MM.1S (cell line): ENCODE results near the gene PCDHGA8.
"Not testable (repeated sequence)": the region's sequence is repeated elsewhere in the genome, so short reads cannot be mapped to it uniquely, and the experiment has no call there.

Experiments used
- DNase-seq: peaks from one replicate; pipeline ENCODE4 v3.0.0-alpha.2; 2015
- H2AFZ ChIP-seq: fragments of 300-600 bp; sonication (generic); 2 replicates; pipeline ENCODE4 v1.6.0; 2016; ENCODE audit warnings: antibody characterized with exemption, low read length
- H3F3A ChIP-seq: fragments of 300-600 bp; sonication (generic); 2 replicates; pipeline ENCODE4 v1.6.1; 2016; ENCODE audit warnings: mild to moderate bottlenecking, antibody characterized with exemption, low read length, moderate library complexity, mixed read lengths; ENCODE audit not compliant: insufficient read depth
- H3K27ac ChIP-seq: fragments of 300-600 bp; sonication (generic); 2 replicates; pipeline ENCODE4 v1.5.1; 2016; ENCODE audit warnings: mild to moderate bottlenecking, low read length
- H3K27me3 ChIP-seq: fragments of 300-600 bp; sonication (generic); replicated peaks from 2 replicates; pipeline ENCODE4 v1.6.0; 2016; ENCODE audit warnings: low read length; ENCODE audit not compliant: insufficient read depth
- H3K36me3 ChIP-seq: fragments of 300-600 bp; sonication (generic); replicated peaks from 2 replicates; pipeline ENCODE4 v1.6.1; 2016; ENCODE audit warnings: mild to moderate bottlenecking, low read length, mixed read lengths; ENCODE audit not compliant: insufficient read depth
- H3K4me1 ChIP-seq: fragments of 300-600 bp; sonication (generic); 2 replicates; pipeline ENCODE4 v1.6.1; 2016; ENCODE audit warnings: low read length, mixed read lengths
- H3K4me2 ChIP-seq: fragments of 300-600 bp; sonication (generic); 2 replicates; pipeline ENCODE4 v1.6.0; 2016; ENCODE audit warnings: low read depth, low read length
- H3K4me3 ChIP-seq: fragments of 300-600 bp; sonication (generic); 2 replicates; pipeline ENCODE4 v1.5.1; 2016; ENCODE audit warnings: low read length, mixed read lengths
- H3K79me2 ChIP-seq: fragments of 300-600 bp; sonication (generic); 2 replicates; pipeline ENCODE4 v1.6.1; 2016; ENCODE audit warnings: mixed run types, low read length, mixed read lengths
- H3K9ac ChIP-seq: fragments of 300-600 bp; sonication (generic); 2 replicates; pipeline ENCODE4 v1.6.1; 2016; ENCODE audit warnings: low read length, mixed read lengths
- H3K9me2 ChIP-seq: fragments of 300-600 bp; sonication (generic); replicated peaks from 2 replicates; pipeline ENCODE4 v1.6.1; 2016; ENCODE audit warnings: mild to moderate bottlenecking, low read length, mixed read lengths; ENCODE audit not compliant: insufficient read depth
- H3K9me3 ChIP-seq: fragments of 300-600 bp; sonication (generic); replicated peaks from 2 replicates; pipeline ENCODE4 v1.6.1; 2016; ENCODE audit warnings: mild to moderate bottlenecking, low read length, mixed read lengths; ENCODE audit not compliant: insufficient read depth
- H4K20me1 ChIP-seq: fragments of 300-600 bp; sonication (generic); 2 replicates; pipeline ENCODE4 v1.6.1; 2016; ENCODE audit warnings: mild to moderate bottlenecking, low read length, moderate library complexity, mixed read lengths; ENCODE audit not compliant: insufficient read depth
- EZH2 ChIP-seq: fragments of 300-600 bp; sonication (generic); optimal IDR thresholded peaks from 2 replicates; pipeline ENCODE3; 2017; ENCODE audit warnings: low read depth, mild to moderate bottlenecking, antibody characterized with exemption, low read length, mixed read lengths
- EZH2phosphoT487 ChIP-seq: fragments of 300-600 bp; sonication (generic); IDR thresholded peaks from 2 replicates; pipeline ENCODE4 v1.6.1; 2018; ENCODE audit warnings: antibody characterized with exemption, low read length
- TF ChIP-seq, protein P1 (sequence below): fragments of 300-600 bp; sonication (generic); IDR thresholded peaks from 2 replicates; pipeline ENCODE4 v1.5.1; 2016; ENCODE audit warnings: antibody characterized with exemption, low read length, mixed read lengths

PCDHGA8 gene

GRCh38 chr5:141343953-141344463 lies 48.4 kb upstream of the PCDHGA8 start:
- H3K9me3 ChIP-seq = no peaks in the 10 kb centered on the region
- H3K9me2 ChIP-seq = no peaks in the 10 kb centered on the region
- H3K79me2 ChIP-seq = no peaks in the 10 kb centered on the region
- no peaks in the 10 kb centered on the region for H4K20me1 ChIP-seq
- no peak overlapping the region for H3K4me3 ChIP-seq
- H3K27me3 ChIP-seq = no peaks in the 10 kb centered on the region; the same call in 1 of the 2 replicates
- no peak for DNase-seq
- H3K27ac ChIP-seq = no peak overlapping the region
- TF ChIP-seq EZH2 (no peak), EZH2phosphoT487 (no peak)
- TF ChIP-seq, protein P1, sequence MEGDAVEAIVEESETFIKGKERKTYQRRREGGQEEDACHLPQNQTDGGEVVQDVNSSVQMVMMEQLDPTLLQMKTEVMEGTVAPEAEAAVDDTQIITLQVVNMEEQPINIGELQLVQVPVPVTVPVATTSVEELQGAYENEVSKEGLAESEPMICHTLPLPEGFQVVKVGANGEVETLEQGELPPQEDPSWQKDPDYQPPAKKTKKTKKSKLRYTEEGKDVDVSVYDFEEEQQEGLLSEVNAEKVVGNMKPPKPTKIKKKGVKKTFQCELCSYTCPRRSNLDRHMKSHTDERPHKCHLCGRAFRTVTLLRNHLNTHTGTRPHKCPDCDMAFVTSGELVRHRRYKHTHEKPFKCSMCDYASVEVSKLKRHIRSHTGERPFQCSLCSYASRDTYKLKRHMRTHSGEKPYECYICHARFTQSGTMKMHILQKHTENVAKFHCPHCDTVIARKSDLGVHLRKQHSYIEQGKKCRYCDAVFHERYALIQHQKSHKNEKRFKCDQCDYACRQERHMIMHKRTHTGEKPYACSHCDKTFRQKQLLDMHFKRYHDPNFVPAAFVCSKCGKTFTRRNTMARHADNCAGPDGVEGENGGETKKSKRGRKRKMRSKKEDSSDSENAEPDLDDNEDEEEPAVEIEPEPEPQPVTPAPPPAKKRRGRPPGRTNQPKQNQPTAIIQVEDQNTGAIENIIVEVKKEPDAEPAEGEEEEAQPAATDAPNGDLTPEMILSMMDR = no peak
- H3F3A ChIP-seq = no peaks in the 10 kb centered on the region
- no peak overlapping the region for H2AFZ ChIP-seq
- no peaks in the 10 kb centered on the region for H3K36me3 ChIP-seq
- no peak overlapping the region for H3K4me2 ChIP-seq
- no peak overlapping the region for H3K9ac ChIP-seq
- H3K4me1 ChIP-seq = no peaks in the 10 kb centered on the region

DNA sequence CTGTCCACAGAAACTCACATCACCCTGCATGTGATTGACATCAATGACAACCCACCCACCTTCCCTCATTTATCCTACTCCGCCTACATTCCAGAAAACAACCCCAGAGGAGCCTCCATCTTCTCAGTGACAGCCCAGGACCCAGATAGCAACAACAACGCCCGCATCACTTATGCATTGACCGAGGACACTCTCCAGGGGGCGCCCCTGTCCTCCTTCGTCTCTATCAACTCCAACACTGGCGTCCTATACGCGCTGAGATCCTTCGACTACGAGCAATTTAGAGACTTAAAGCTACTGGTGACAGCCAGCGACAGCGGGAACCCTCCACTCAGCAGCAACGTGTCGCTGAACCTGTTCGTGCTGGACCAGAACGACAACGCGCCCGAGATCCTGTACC lies 47.1 kb upstream of the PCDHGA8 start:
- Histone ChIP-seq H3F3A (no peaks in the 10 kb centered on the region), H3K27me3 (no peaks in the 10 kb centered on the region; the same call in 1 of the 2 replicates)

DNA sequence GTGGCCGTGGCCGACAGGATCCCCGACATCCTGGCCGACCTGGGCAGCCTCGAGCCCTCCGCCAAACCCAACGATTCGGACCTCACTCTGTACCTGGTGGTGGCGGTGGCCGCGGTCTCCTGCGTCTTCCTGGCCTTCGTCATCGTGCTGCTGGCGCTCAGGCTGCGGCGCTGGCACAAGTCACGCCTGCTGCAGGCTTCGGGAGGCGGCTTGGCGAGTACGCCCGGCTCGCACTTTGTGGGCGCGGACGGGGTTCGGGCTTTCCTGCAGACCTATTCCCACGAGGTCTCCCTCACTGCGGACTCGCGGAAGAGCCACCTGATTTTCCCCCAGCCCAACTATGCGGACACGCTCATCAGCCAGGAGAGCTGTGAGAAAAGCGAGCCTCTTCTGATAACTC lies 46.4 kb upstream of the PCDHGA8 start:
- not testable (repeated sequence) for H3K27me3 ChIP-seq, H3K27ac ChIP-seq, H4K20me1 ChIP-seq, H3K36me3 ChIP-seq, H3K4me1 ChIP-seq, DNase-seq, H3K4me2 ChIP-seq, H3K9me3 ChIP-seq, H2AFZ ChIP-seq, H3K4me3 ChIP-seq, H3F3A ChIP-seq, H3K9me2 ChIP-seq, H3K9ac ChIP-seq, H3K79me2 ChIP-seq

More for the DNA sequence above, 47.1 kb upstream of the PCDHGA8 start:
- no peak for TF ChIP-seq EZH2phosphoT487
- TF ChIP-seq, protein P1 = no peak
- no peak for TF ChIP-seq EZH2
- Histone ChIP-seq H4K20me1 (no peaks in the 10 kb centered on the region), H3K4me1 (no peaks in the 10 kb centered on the region), H3K36me3 (no peaks in the 10 kb centered on the region), H2AFZ (no peak overlapping the region), H3K4me3 (no peak overlapping the region), H3K27ac (no peak overlapping the region), H3K9ac (no peak overlapping the region), H3K9me3 (no peaks in the 10 kb centered on the region), H3K79me2 (no peaks in the 10 kb centered on the region), H3K4me2 (no peak overlapping the region), H3K9me2 (no peaks in the 10 kb centered on the region)
- DNase-seq = no peak

GRCh38 chr5:141349917-141350619 lies 42.4 kb upstream of the PCDHGA8 start, which contains the start of gene PCDHGB1:
Gene PCDHGB1 (plus strand): TSS chr5:141350099. CDS start chr5:141350261, 162 bp downstream.
- DNase-seq = peak; percentile 75
- Histone ChIP-seq H3K79me2 (no peaks in the 10 kb centered on the region), H4K20me1 (no peaks in the 10 kb centered on the region), H3F3A (no peaks in the 10 kb centered on the region), H3K9me3 (no peaks in the 10 kb centered on the region), H3K36me3 (no peaks in the 10 kb centered on the region), H3K9ac (no peak within 1 kb of the TSS), H3K4me1 (no peaks in the 10 kb centered on the region), H3K27me3 (0 out of 2 replicates have a peak, but pooled peaks cover 6% of the 10 kb centered on the region), H2AFZ (peak within 1 kb of the TSS; percentile 67), H3K4me3 (peak within 1 kb of the TSS; percentile 39), H3K27ac (no peak within 1 kb of the TSS), H3K4me2 (peak within 1 kb of the TSS; percentile 69), H3K9me2 (no peaks in the 10 kb centered on the region)
- TF ChIP-seq, protein P1 = peak; percentile 72
- no peak for TF ChIP-seq EZH2
